GM23338 (cell line): ENCODE results near the gene IGFLR1. TPM values are rescaled to one million over a fixed set of nuclear protein-coding genes. Genes with fewer than 3 reads are reported as not detected.

Experiments used
- ATAC-seq: fragments of 200-7000 bp; cut with Tn5 transposase; 3 replicates; pipeline ENCODE4 v1.9.1; 2020
- DNase-seq: peaks from one replicate; pipeline ENCODE4 v3.0.0-alpha.2; 2015; ENCODE audit warnings: low spot score
- H2AFZ ChIP-seq: fragments of 200-600 bp; sonication (generic); 2 replicates; pipeline ENCODE4 v1.8.0; 2016; ENCODE audit warnings: antibody characterized with exemption, mild to moderate bottlenecking, moderate library complexity
- H3F3A ChIP-seq: fragments of 200-600 bp; sonication (generic); replicated peaks from 2 replicates; pipeline ENCODE4 v1.8.0; 2017; ENCODE audit warnings: antibody characterized with exemption, mixed run types, low read depth
- H3K27ac ChIP-seq: fragments of 200-600 bp; sonication (generic); 2 replicates; pipeline ENCODE4 v1.6.1; 2016; ENCODE audit warnings: low read depth
- H3K27me3 ChIP-seq: fragments of 200-600 bp; sonication (generic); 2 replicates; pipeline ENCODE4 v1.8.0; 2016; ENCODE audit warnings: mild to moderate bottlenecking, mixed run types, moderate library complexity; ENCODE audit not compliant: insufficient read depth
- H3K36me3 ChIP-seq: fragments of 200-600 bp; sonication (generic); 2 replicates; pipeline ENCODE4 v1.8.0; 2016; ENCODE audit warnings: mild to moderate bottlenecking; ENCODE audit not compliant: insufficient read depth
- H3K4me1 ChIP-seq: fragments of 200-600 bp; sonication (generic); 2 replicates; pipeline ENCODE4 v1.8.0; 2016; ENCODE audit warnings: mild to moderate bottlenecking, moderate library complexity; ENCODE audit not compliant: insufficient read depth
- H3K4me2 ChIP-seq: fragments of 200-600 bp; sonication (generic); 2 replicates; pipeline ENCODE4 v1.7.1; 2017; ENCODE audit warnings: mixed run types
- H3K4me3 ChIP-seq: fragments of 200-600 bp; sonication (generic); 2 replicates; pipeline ENCODE4 v1.6.1; 2016; ENCODE audit warnings: mixed run types
- H3K79me2 ChIP-seq: fragments of 200-600 bp; sonication (generic); replicated peaks from 2 replicates; pipeline ENCODE4 v1.8.0; 2017; ENCODE audit warnings: mild to moderate bottlenecking; ENCODE audit not compliant: insufficient read depth
- H3K9me2 ChIP-seq: fragments of 200-600 bp; sonication (generic); 2 replicates; pipeline ENCODE4 v1.8.0; 2017; ENCODE audit not compliant: insufficient read depth
- H4K20me1 ChIP-seq: fragments of 200-600 bp; sonication (generic); replicated peaks from 2 replicates; pipeline ENCODE4 v1.8.0; 2017; ENCODE audit warnings: mild to moderate bottlenecking; ENCODE audit not compliant: insufficient read depth
- H3K27ac Mint-ChIP-seq: 2 replicates; pipeline ENCODE4 v1.8.0; 2020; ENCODE audit warnings: inconsistent platforms, mild to moderate bottlenecking, moderate library complexity, mixed read lengths
- H3K27me3 Mint-ChIP-seq: 3 replicates; pipeline ENCODE4 v1.8.0; 2022; ENCODE audit warnings: low read depth, mild to moderate bottlenecking, moderate library complexity, mixed read lengths, inconsistent platforms; ENCODE audit not compliant: insufficient read depth, poor library complexity
- H3K36me3 Mint-ChIP-seq: 3 replicates; pipeline ENCODE4 v1.8.0; 2021; ENCODE audit warnings: low read depth, mild to moderate bottlenecking, inconsistent platforms, moderate library complexity, mixed read lengths
- H3K4me1 Mint-ChIP-seq: 3 replicates; pipeline ENCODE4 v1.8.0; 2020; ENCODE audit warnings: mild to moderate bottlenecking, inconsistent platforms, mixed read lengths
- H3K4me3 Mint-ChIP-seq: 3 replicates; pipeline ENCODE4 v1.8.0; 2021; ENCODE audit warnings: moderate library complexity, mild to moderate bottlenecking, inconsistent platforms, mixed read lengths
- H3K9me3 Mint-ChIP-seq: 3 replicates; pipeline ENCODE4 v1.8.0; 2020; ENCODE audit warnings: moderate library complexity, mild to moderate bottlenecking, inconsistent platforms, mixed read lengths
- EZH2 ChIP-seq: fragments of 200-600 bp; sonication (generic); IDR thresholded peaks from one replicate; pipeline ENCODE4 v1.8.0; 2017; ENCODE audit warnings: antibody characterized with exemption, mild to moderate bottlenecking, low read depth; ENCODE audit not compliant: unreplicated experiment
- EZH2phosphoT487 ChIP-seq: fragments of 200-600 bp; sonication (generic); IDR thresholded peaks from one replicate; pipeline ENCODE4 v1.8.1; 2018; ENCODE audit warnings: antibody characterized with exemption; ENCODE audit not compliant: unreplicated experiment
- NANOG ChIP-seq: IDR thresholded peaks from 2 replicates; pipeline ENCODE4 v1.6.1; 2016; ENCODE audit warnings: antibody characterized with exemption, borderline replicate concordance
- POLR2AphosphoS5 ChIP-seq: IDR thresholded peaks from 2 replicates; pipeline ENCODE4 v1.6.1; 2016; ENCODE audit warnings: antibody characterized with exemption, low read depth
- STAT1 ChIP-seq: IDR thresholded peaks from one replicate; pipeline ENCODE4 v1.6.1; 2016; ENCODE audit warnings: antibody characterized with exemption; ENCODE audit not compliant: unreplicated experiment
- ZNF114 ChIP-seq: fragments of 250-450 bp; sonication (Bioruptor Pico); IDR thresholded peaks from 2 replicates; pipeline ENCODE4 v1.5.0; 2020; ENCODE audit warnings: mild to moderate bottlenecking, moderate library complexity
- ZNF331 ChIP-seq: fragments of 250-450 bp; sonication (Bioruptor Pico); IDR thresholded peaks from 2 replicates; pipeline ENCODE4 v1.5.0; 2020; ENCODE audit warnings: low read depth, mild to moderate bottlenecking, moderate library complexity
- long read RNA-seq: library from polyadenylated mRNA; unstranded; transcript quantifications from one replicate; pipeline ENCODE4 v2.0.0, GENCODE V29; 2020; ENCODE audit not compliant: unreplicated experiment
- polyA plus RNA-seq: library from polyadenylated mRNA; unstranded; fragments of >200 nt; fragmentation: Nextera tagmentation; extraction: Ambion mirVana; gene quantifications from 2 replicates; pipeline ENCODE4 v1.2.1, GENCODE V29; 2016
- total RNA-seq: library from RNA; depleted of rRNA; stranded (reverse); fragments of >200 nt; shearing (Covaris generic); gene quantifications from 2 replicates; pipeline ENCODE4 v1.2.3, GENCODE V29; 2014; rRNA removed
- TF ChIP-seq, protein P1 (sequence below): fragments of 250-450 bp; sonication (Bioruptor Pico); IDR thresholded peaks from 2 replicates; pipeline ENCODE4 v1.5.0; 2020; ENCODE audit warnings: mild to moderate bottlenecking, moderate library complexity

IGFLR1 gene
- total RNA-seq (7.8 and 14.4 TPM in 2 replicates), polyA plus RNA-seq (17.8 and 18.1 TPM in 2 replicates)
- long read RNA-seq, partial matches to known transcripts: 5 of 8 reads
- long read RNA-seq, other reads (novel, unspliced or antisense): 1 of 8 reads

- peaks cover 14% of the 10 kb centered on the region for H3K79me2 ChIP-seq
- H3K27ac ChIP-seq: peak within 1 kb of the TSS; percentile 96; the same call in 1 of the 2 replicates
- peaks cover under 1% of the 10 kb centered on the region; the same call in 1 of the 2 replicates for H3K36me3 ChIP-seq
- H3K4me3 Mint-ChIP-seq: peak within 1 kb of the TSS; percentile 83
- H3K4me2 ChIP-seq: peak within 1 kb of the TSS; percentile 91
- ATAC-seq: no peak
- H2AFZ ChIP-seq: no peak within 1 kb of the TSS
- peaks cover 5% of the 10 kb centered on the region for H3K27me3 Mint-ChIP-seq
- H3K9me3 Mint-ChIP-seq: no peaks in the 10 kb centered on the region; the same call in 2 of the 3 replicates
- H3K36me3 Mint-ChIP-seq: peaks cover 22% of the 10 kb centered on the region
- no peaks in the 10 kb centered on the region for H3K27me3 ChIP-seq
- peaks cover 10% of the 10 kb centered on the region for H3F3A ChIP-seq
- H3K9me2 ChIP-seq: no peaks in the 10 kb centered on the region
- H3K4me3 ChIP-seq: peak within 1 kb of the TSS; percentile 96
- peak within 1 kb of the TSS; percentile 51; the same call in 1 of the 2 replicates for H3K27ac Mint-ChIP-seq
- H3K4me1 ChIP-seq: peaks cover 14% of the 10 kb centered on the region; the same call in 1 of the 2 replicates
- no peak for DNase-seq
- H3K4me1 Mint-ChIP-seq: peaks cover 19% of the 10 kb centered on the region
- TF ChIP-seq EZH2 (no peak), ZNF114 (CRISPR knock-in tag) (no peak), EZH2phosphoT487 (no peak)
- H4K20me1 ChIP-seq: no peaks in the 10 kb centered on the region
Observed at GRCh38 chr19:35742121-35742724, at the start of gene IGFLR1. TSS of gene IGFLR1 (minus strand) at chr19:35742452. CDS start at chr19:35741180, 1,272 bp downstream.

DNA sequence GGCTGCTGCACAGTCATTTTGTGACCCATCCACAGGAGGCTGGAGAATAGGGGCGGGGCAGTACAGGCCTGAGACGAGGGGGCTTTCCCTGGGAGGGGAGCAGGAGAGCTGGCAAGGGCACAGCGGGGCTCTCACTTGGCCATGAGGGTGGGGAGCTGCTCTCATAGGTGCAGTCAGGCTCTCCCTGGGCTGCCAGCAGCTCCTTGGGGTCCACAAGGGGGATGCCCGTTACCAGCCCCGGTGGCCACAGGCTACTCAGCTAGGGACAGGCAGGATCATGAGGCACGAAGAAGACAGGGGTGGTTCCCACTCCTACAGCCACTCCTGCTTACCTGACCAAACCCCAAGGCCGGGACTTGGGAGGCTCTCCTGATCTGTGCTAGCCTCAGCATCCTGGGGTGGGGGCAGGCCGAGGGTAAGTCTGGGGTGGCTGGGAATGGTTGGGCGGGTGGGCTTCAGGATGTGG, 49.6 kb upstream of the IGFLR1 start:
- no peaks in the 10 kb centered on the region; the same call in 2 of the 3 replicates for H3K9me3 Mint-ChIP-seq
- no peak overlapping the region for H3K4me2 ChIP-seq
- H3K4me1 ChIP-seq: peaks cover 3% of the 10 kb centered on the region; the same call in 1 of the 2 replicates
- no peak overlapping the region for H3K27ac ChIP-seq
- no peaks in the 10 kb centered on the region for H4K20me1 ChIP-seq
- H3K36me3 ChIP-seq: no peaks in the 10 kb centered on the region
- H3K36me3 Mint-ChIP-seq: no peaks in the 10 kb centered on the region
- peaks cover 5% of the 10 kb centered on the region; the same call in 2 of the 3 replicates for H3K4me1 Mint-ChIP-seq
- H3K27ac Mint-ChIP-seq: no peak overlapping the region
- no peaks in the 10 kb centered on the region for H3K79me2 ChIP-seq
- ATAC-seq: no peak
- TF ChIP-seq EZH2phosphoT487: no peak
- TF ChIP-seq STAT1: no peak
- no peak for TF ChIP-seq ZNF331
- TF ChIP-seq, protein P1, sequence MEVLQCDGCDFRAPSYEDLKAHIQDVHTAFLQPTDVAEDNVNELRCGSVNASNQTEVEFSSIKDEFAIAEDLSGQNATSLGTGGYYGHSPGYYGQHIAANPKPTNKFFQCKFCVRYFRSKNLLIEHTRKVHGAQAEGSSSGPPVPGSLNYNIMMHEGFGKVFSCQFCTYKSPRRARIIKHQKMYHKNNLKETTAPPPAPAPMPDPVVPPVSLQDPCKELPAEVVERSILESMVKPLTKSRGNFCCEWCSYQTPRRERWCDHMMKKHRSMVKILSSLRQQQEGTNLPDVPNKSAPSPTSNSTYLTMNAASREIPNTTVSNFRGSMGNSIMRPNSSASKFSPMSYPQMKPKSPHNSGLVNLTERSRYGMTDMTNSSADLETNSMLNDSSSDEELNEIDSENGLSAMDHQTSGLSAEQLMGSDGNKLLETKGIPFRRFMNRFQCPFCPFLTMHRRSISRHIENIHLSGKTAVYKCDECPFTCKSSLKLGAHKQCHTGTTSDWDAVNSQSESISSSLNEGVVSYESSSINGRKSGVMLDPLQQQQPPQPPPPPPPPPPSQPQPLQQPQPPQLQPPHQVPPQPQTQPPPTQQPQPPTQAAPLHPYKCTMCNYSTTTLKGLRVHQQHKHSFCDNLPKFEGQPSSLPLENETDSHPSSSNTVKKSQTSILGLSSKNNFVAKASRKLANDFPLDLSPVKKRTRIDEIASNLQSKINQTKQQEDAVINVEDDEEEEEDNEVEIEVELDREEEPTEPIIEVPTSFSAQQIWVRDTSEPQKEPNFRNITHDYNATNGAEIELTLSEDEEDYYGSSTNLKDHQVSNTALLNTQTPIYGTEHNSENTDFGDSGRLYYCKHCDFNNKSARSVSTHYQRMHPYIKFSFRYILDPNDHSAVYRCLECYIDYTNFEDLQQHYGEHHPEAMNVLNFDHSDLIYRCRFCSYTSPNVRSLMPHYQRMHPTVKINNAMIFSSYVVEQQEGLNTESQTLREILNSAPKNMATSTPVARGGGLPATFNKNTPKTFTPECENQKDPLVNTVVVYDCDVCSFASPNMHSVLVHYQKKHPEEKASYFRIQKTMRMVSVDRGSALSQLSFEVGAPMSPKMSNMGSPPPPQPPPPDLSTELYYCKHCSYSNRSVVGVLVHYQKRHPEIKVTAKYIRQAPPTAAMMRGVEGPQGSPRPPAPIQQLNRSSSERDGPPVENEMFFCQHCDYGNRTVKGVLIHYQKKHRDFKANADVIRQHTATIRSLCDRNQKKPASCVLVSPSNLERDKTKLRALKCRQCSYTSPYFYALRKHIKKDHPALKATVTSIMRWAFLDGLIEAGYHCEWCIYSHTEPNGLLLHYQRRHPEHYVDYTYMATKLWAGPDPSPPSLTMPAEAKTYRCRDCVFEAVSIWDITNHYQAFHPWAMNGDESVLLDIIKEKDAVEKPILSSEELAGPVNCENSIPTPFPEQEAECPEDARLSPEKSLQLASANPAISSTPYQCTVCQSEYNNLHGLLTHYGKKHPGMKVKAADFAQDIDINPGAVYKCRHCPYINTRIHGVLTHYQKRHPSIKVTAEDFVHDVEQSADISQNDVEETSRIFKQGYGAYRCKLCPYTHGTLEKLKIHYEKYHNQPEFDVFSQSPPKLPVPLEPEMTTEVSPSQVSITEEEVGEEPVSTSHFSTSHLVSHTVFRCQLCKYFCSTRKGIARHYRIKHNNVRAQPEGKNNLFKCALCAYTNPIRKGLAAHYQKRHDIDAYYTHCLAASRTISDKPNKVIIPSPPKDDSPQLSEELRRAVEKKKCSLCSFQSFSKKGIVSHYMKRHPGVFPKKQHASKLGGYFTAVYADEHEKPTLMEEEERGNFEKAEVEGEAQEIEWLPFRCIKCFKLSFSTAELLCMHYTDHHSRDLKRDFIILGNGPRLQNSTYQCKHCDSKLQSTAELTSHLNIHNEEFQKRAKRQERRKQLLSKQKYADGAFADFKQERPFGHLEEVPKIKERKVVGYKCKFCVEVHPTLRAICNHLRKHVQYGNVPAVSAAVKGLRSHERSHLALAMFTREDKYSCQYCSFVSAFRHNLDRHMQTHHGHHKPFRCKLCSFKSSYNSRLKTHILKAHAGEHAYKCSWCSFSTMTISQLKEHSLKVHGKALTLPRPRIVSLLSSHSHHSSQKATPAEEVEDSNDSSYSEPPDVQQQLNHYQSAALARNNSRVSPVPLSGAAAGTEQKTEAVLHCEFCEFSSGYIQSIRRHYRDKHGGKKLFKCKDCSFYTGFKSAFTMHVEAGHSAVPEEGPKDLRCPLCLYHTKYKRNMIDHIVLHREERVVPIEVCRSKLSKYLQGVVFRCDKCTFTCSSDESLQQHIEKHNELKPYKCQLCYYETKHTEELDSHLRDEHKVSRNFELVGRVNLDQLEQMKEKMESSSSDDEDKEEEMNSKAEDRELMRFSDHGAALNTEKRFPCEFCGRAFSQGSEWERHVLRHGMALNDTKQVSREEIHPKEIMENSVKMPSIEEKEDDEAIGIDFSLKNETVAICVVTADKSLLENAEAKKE (CRISPR knock-in tag): no peak
- no peak for TF ChIP-seq NANOG
- TF ChIP-seq POLR2AphosphoS5: no peak
- peaks cover 19% of the 10 kb centered on the region for H3K27me3 ChIP-seq
- H3K4me3 ChIP-seq: no peak overlapping the region
- no peak for DNase-seq
- H3F3A ChIP-seq: 0 out of 2 replicates have a peak, but pooled peaks cover 8% of the 10 kb centered on the region
- H3K27me3 Mint-ChIP-seq: peaks cover 21% of the 10 kb centered on the region
- no peak overlapping the region for H3K4me3 Mint-ChIP-seq
- no peak overlapping the region for H2AFZ ChIP-seq
- H3K9me2 ChIP-seq: no peaks in the 10 kb centered on the region
